HepG2 (cell line): ENCODE measurements around the gene LMTK2. TPM values are rescaled to one million over a fixed set of nuclear protein-coding genes. Genes with fewer than 3 reads are reported as not detected.

Experiments
- ATAC-seq: fragments of 200-7000 bp; cut with Tn5 transposase; 3 replicates; pipeline ENCODE4 v1.9.1; 2020; ENCODE audit warnings: mild to moderate bottlenecking, moderate library complexity
- BruUV-seq: library from RNA; stranded (reverse); fragments of 400-500 nt; replicated peaks from 2 replicates; lab custom pipeline; 2021; lab: Mats Ljungman, UMichigan
- CTCF ChIA-PET: fragments of 300-600 bp; formaldehyde crosslinking; extraction: SDS; loops from one replicate; lab custom pipeline; 2021; ENCODE audit warnings: low total read pairs, inconsistent platforms, low intra/inter-chr PET ratio; lab: Yijun Ruan, JAX
- POLR2A ChIA-PET: fragments of 350-600 bp; sonication (Branson Sonifier 250); formaldehyde crosslinking; loops from one replicate; lab custom pipeline; 2020; ENCODE audit warnings: antibody characterized with exemption, inconsistent platforms; lab: Yijun Ruan, JAX
- DNase-seq: peaks from one replicate; pipeline ENCODE4 v3.0.0-alpha.2; 2015; ENCODE audit warnings: low spot score
- FAIRE-seq: peaks from 3 replicates; lab custom pipeline; 2011; peaks lifted over from hg19 to GRCh38; lab: Jason Lieb, UNC
- H2AFZ ChIP-seq: one replicate; pipeline ENCODE4 v1.6.1; 2011; ENCODE audit warnings: low read length, inconsistent platforms
- H3K27ac ChIP-seq: fragments of 300-600 bp; 3 replicates; pipeline ENCODE4 v1.8.0; 2011; ENCODE audit warnings: mixed run types, mild to moderate bottlenecking, mixed read lengths, low read length, inconsistent platforms; ENCODE audit not compliant: insufficient read depth; ENCODE audit errors: extremely low read length
- H3K27me3 ChIP-seq, 2 experiments: fragments of 200-600 bp in 1 of 2; 2 replicates in 1 of 2; 3 replicates in 1 of 2; pipeline versions ENCODE4 v1.6.0 to v1.8.0; 2011; ENCODE audit warnings: low read length in 2 of 2, mild to moderate bottlenecking in 2 of 2, moderate library complexity in 2 of 2, inconsistent platforms in 1 of 2; ENCODE audit not compliant: insufficient read depth in 2 of 2, control insufficient read depth in 1 of 2
- H3K36me3 ChIP-seq, 2 experiments: fragments of 200-600 bp in 1 of 2; replicated peaks in 1 of 2; 2 replicates in 1 of 2; 3 replicates in 1 of 2; pipeline versions ENCODE4 v1.5.1 to v1.8.0; 2011; ENCODE audit warnings: low read length in 2 of 2, inconsistent platforms in 1 of 2; ENCODE audit not compliant: insufficient read depth in 2 of 2, control insufficient read depth in 1 of 2
- H3K4me1 ChIP-seq: 2 replicates; pipeline ENCODE4 v1.5.1; 2012; ENCODE audit warnings: low read length, inconsistent platforms; ENCODE audit not compliant: insufficient read depth
- H3K4me2 ChIP-seq: 2 replicates; pipeline ENCODE4 v1.6.0; 2011; ENCODE audit warnings: low read depth, low read length, inconsistent platforms
- H3K4me3 ChIP-seq, 3 experiments: fragments of 200-600 bp in 1 of 3; sonication (generic), shearing (Covaris generic) in 1 of 3; replicated peaks in 1 of 3; 2 replicates each; pipeline ENCODE4 v1.5.1; 2011 to 2016; ENCODE audit warnings: low read length in 3 of 3, inconsistent platforms in 2 of 3, low read depth in 2 of 3, mild to moderate bottlenecking in 2 of 3, control low read depth in 1 of 3, mixed read lengths in 1 of 3; ENCODE audit not compliant: insufficient read depth in 1 of 3
- H3K79me2 ChIP-seq: one replicate; pipeline ENCODE4 v1.6.1; 2011; ENCODE audit warnings: low read length, inconsistent platforms; ENCODE audit not compliant: insufficient read depth
- H3K9ac ChIP-seq: 2 replicates; pipeline ENCODE4 v1.6.0; 2011; ENCODE audit warnings: mild to moderate bottlenecking, low read depth, low read length, inconsistent platforms; ENCODE audit not compliant: insufficient read depth
- H3K9me3 ChIP-seq: 2 replicates; pipeline ENCODE4 v1.5.1; 2012; ENCODE audit warnings: mild to moderate bottlenecking, low read length
- H4K20me1 ChIP-seq: 2 replicates; pipeline ENCODE4 v1.6.0; 2011; ENCODE audit warnings: inconsistent platforms, mild to moderate bottlenecking, low read length, moderate library complexity; ENCODE audit not compliant: insufficient read depth
- ATF4 ChIP-seq, 2 experiments: fragments of 450-650 bp in 1 of 2; sonication (generic) in 1 of 2; formaldehyde crosslinking; IDR thresholded peaks; 2 replicates each; pipeline versions ENCODE4 v1.5.0 to v1.8.0; 2020 to 2022; ENCODE audit warnings: mild to moderate bottlenecking in 1 of 2, missing genetic modification reagents in 1 of 2
- CENPBD1 ChIP-seq: sonication (generic); formaldehyde crosslinking; IDR thresholded peaks from 2 replicates; pipeline ENCODE4 v1.8.0; 2022; ENCODE audit warnings: missing genetic modification reagents, low read depth, mild to moderate bottlenecking, borderline replicate concordance
- GZF1 ChIP-seq: sonication (generic); formaldehyde crosslinking; IDR thresholded peaks from 2 replicates; pipeline ENCODE4 v1.5.1; 2020; ENCODE audit warnings: mild to moderate bottlenecking, missing genetic modification reagents
- KDM5A ChIP-seq: fragments of 200-600 bp; sonication (generic); IDR thresholded peaks from 2 replicates; pipeline ENCODE4 v1.7.0; 2018; ENCODE audit warnings: antibody characterized with exemption, mild to moderate bottlenecking, low read length, borderline replicate concordance
- MXI1 ChIP-seq: IDR thresholded peaks from 3 replicates; pipeline ENCODE4 v1.6.1; 2012; ENCODE audit warnings: low read depth, low read length, inconsistent platforms, borderline replicate concordance
- NR2F6 ChIP-seq, 2 experiments: IDR thresholded peaks; 2 replicates each; pipeline ENCODE4 v1.6.1; 2016; ENCODE audit warnings: antibody characterized with exemption in 1 of 2, mild to moderate bottlenecking in 1 of 2
- PATZ1 ChIP-seq: sonication (generic); formaldehyde crosslinking; IDR thresholded peaks from 2 replicates; pipeline ENCODE4 v1.4.0; 2020; ENCODE audit warnings: missing genetic modification reagents
- POLR2AphosphoS5 ChIP-seq: IDR thresholded peaks from 2 replicates; pipeline ENCODE4 v1.6.1; 2012; ENCODE audit warnings: low read depth, low read length
- STAT6 ChIP-seq: sonication (generic); formaldehyde crosslinking; IDR thresholded peaks from 2 replicates; pipeline ENCODE4 v1.4.0; 2020; ENCODE audit warnings: missing genetic modification reagents, mild to moderate bottlenecking, borderline replicate concordance
- ZNF10 ChIP-seq: sonication (generic); formaldehyde crosslinking; IDR thresholded peaks from 2 replicates; pipeline ENCODE4 v1.4.0; 2020; ENCODE audit warnings: mild to moderate bottlenecking, low read depth, missing genetic modification reagents, borderline replicate concordance
- ZNF18 ChIP-seq: sonication (generic); formaldehyde crosslinking; IDR thresholded peaks from 2 replicates; pipeline ENCODE4 v1.8.0; 2022; ENCODE audit warnings: mild to moderate bottlenecking, missing genetic modification reagents; ENCODE audit not compliant: insufficient replicate concordance
- ZNF577 ChIP-seq: sonication (generic); formaldehyde crosslinking; IDR thresholded peaks from 2 replicates; pipeline ENCODE4 v1.4.0; 2020; ENCODE audit warnings: mild to moderate bottlenecking, low read depth, missing genetic modification reagents, borderline replicate concordance
- WGBS: methylation state at CpG from one replicate; pipeline ENCODE4 v1.1.6; 2017; ENCODE audit warnings: low lambda C conversion rate; 5-methylcytosine and 5-hydroxymethylcytosine counted together
- in situ Hi-C: cut with HindIII; loops from 2 replicates; pipeline ENCODE4 v1.10.0; 2017; ENCODE audit warnings: low pct_unique_long_range_greater_than_20kb; ENCODE audit not compliant: extremely low pct_ligation_motif_present
- intact Hi-C: fragments of 100-400 bp; cut with micrococcal nuclease; formaldehyde crosslinking; loops from one replicate; pipeline ENCODE4 v1.10.0; 2022; ENCODE audit not compliant: unreplicated experiment
- polyA plus RNA-seq, 8 experiments: library from polyadenylated mRNA; depleted of rRNA in 3 of 8; stranded (reverse) in 7 of 8; unstranded in 1 of 8; fragments of >200 nt; fragmentation: Illumina TruSeq in 4 of 8; extraction: Trizol in 4 of 8; gene quantifications; 2 replicates each; pipeline versions ENCODE4 v1.2.1 to v1.2.3, GENCODE V29; 2011 to 2016; ENCODE audit warnings: low read depth in 4 of 8, missing spikeins in 1 of 8, mixed read lengths in 1 of 8; ENCODE audit not compliant: insufficient read depth in 1 of 8
- total RNA-seq, 5 experiments: library from RNA; depleted of rRNA; stranded (reverse); fragments of >200 nt; fragmentation: Illumina TruSeq; extraction: Trizol; gene quantifications; 2 replicates each; pipeline ENCODE4 v1.2.3, GENCODE V29; 2016; ENCODE audit warnings: low read depth in 1 of 5

LMTK2 gene
- total and polyA plus RNA-seq, 2 of the 13 experiments (the other 11 are each of a cell fraction or from before 2014, with no cell fraction given), result 9.5 to 11.7 TPM

GRCh38 chr7:98250789-98251188 lies 144.1 kb downstream of the LMTK2 start (continued):
- TF ChIP-seq NR2F6 (IDR thresholded peaks at IDR 0.05), result peak; percentile 22; the same call in 1 of the 2 replicates
- TF ChIP-seq NR2F6 (CRISPR knock-in tag; IDR thresholded peaks at IDR 0.05), result peak; percentile 27; the same call in 1 of the 2 replicates
- TF ChIP-seq PATZ1 (CRISPR knock-in tag), result peak; percentile 35; the same call in 1 of the 2 replicates
- no peak for TF ChIP-seq ZNF577 (CRISPR knock-in tag)
- TF ChIP-seq GZF1 (CRISPR knock-in tag), result 0 out of 2 replicates have a peak, but pooled peaks have one; percentile 6
- no peak for TF ChIP-seq KDM5A
- no peak for TF ChIP-seq MXI1
- TF ChIP-seq POLR2AphosphoS5, result peak; percentile 42; the same call in 1 of the 2 replicates

GRCh38 chr7:98251231-98251600 lies 144.6 kb downstream of the LMTK2 start:
- Histone ChIP-seq H3K4me3 (peak overlapping the region; percentile 66 to 100 (median 88)), H3K9me3 (no peaks in the 10 kb centered on the region), H3K4me1 (peaks cover 31% of the 10 kb centered on the region), H3K4me2 (peak overlapping the region; percentile 86), H3K27me3 (no peaks in the 10 kb centered on the region; a peak in 1 of 5 replicates), H3K36me3 (no peaks in the 10 kb centered on the region; a peak in 1 of 5 replicates), H3K79me2 (peaks cover 21% of the 10 kb centered on the region), H2AFZ (peak overlapping the region; percentile 17), H3K9ac (peak overlapping the region; percentile 71), H4K20me1 (no peaks in the 10 kb centered on the region), H3K27ac (peak overlapping the region; percentile 78)
- in situ Hi-C loops (no loop called here), intact Hi-C loops (no loop called here)
- DNase-seq (no peak), ATAC-seq (peak; percentile 15), FAIRE-seq (no peak)
- no TSS peak for BruUV-seq
- POLR2A ChIA-PET, result interaction anchor here (0.9 to 1.8 kb wide), 3 partner anchors 11 to 149 kb away, joined by 3 to 6 read pairs (median 3); no protein-coding TSS in a partner anchor
- CTCF ChIA-PET, result no interaction called here
- 2% methylated on average over 9 of the region's 9 CpGs for WGBS
- TF ChIP-seq ATF4 (CRISPR knock-in tag; IDR thresholded peaks at IDR 0.05) (0 out of 4 replicates have a peak, but pooled peaks of 1 of the 2 experiments have one; percentile 4), ZNF10 (CRISPR knock-in tag) (no peak), CENPBD1 (CRISPR knock-in tag) (no peak), ZNF18 (peak; percentile 55), STAT6 (CRISPR knock-in tag) (0 out of 2 replicates have a peak, but pooled peaks have one; percentile 20)
